Naive thymus-derived CD4-positive, alpha-beta T cell (primary cell): ENCODE results near the gene DYNC1I2. TPM values are rescaled to one million over a fixed set of nuclear protein-coding genes. Genes with fewer than 3 reads are reported as not detected.
"Not testable (repeated sequence)": the region's sequence is repeated elsewhere in the genome, so short reads cannot be mapped to it uniquely, and the experiment has no call there.

Experiments
- ATAC-seq: fragments of 150-1000 bp; cut with Tn5 transposase; 2 replicates; pipeline ENCODE4 v1.10.0; 2021; ENCODE audit warnings: mild to moderate bottlenecking, moderate library complexity
- CTCF ChIA-PET: fragments of 350-600 bp; sonication (Branson Sonifier 250); formaldehyde crosslinking; loops from one replicate; lab custom pipeline; 2021; ENCODE audit warnings: antibody characterized with exemption; lab: Charles Lee
- POLR2A ChIA-PET: fragments of 350-600 bp; sonication (Branson Sonifier 250); formaldehyde crosslinking; loops from one replicate; lab custom pipeline; 2021; ENCODE audit warnings: antibody characterized with exemption, inconsistent platforms; lab: Charles Lee
- DNase-seq, 9 donors: peaks; one replicate each; pipeline versions ENCODE4 v3.0.0 to v3.0.0-alpha.2; 2020 to 2022; ENCODE audit warnings: mixed read lengths in 1 of 9
- H3K27ac ChIP-seq: one replicate; pipeline ENCODE4 v1.7.0; 2013; ENCODE audit warnings: mild to moderate bottlenecking, low read depth, low read length, moderate library complexity
- H3K27me3 ChIP-seq, 2 donors: one replicate each; pipeline ENCODE4 v1.7.0; 2013; ENCODE audit warnings: low read length in 2 of 2, mild to moderate bottlenecking in 2 of 2, moderate library complexity in 2 of 2; ENCODE audit not compliant: control insufficient read depth in 2 of 2, insufficient read depth in 2 of 2
- H3K36me3 ChIP-seq, 3 experiments: 1 replicate in 2 of 3; 2 replicates in 1 of 3; pipeline ENCODE4 v1.7.0; 2013; ENCODE audit warnings: low read length in 3 of 3, mild to moderate bottlenecking in 3 of 3, moderate library complexity in 1 of 3; ENCODE audit not compliant: insufficient read depth in 3 of 3, control insufficient read depth in 2 of 3
- H3K4me1 ChIP-seq, 2 donors: one replicate each; pipeline ENCODE4 v1.7.0; 2013; ENCODE audit warnings: low read length in 2 of 2, mild to moderate bottlenecking in 2 of 2, moderate library complexity in 1 of 2; ENCODE audit not compliant: control insufficient read depth in 2 of 2, insufficient read depth in 2 of 2
- H3K4me3 ChIP-seq: 2 replicates; pipeline ENCODE4 v1.7.0; 2013; ENCODE audit warnings: mild to moderate bottlenecking, low read length
- H3K9me3 ChIP-seq, 3 experiments: 1 replicate in 2 of 3; 2 replicates in 1 of 3; pipeline ENCODE4 v1.7.0; 2013; ENCODE audit warnings: low read length in 3 of 3; ENCODE audit not compliant: control insufficient read depth in 2 of 3
- H3K27ac Mint-ChIP-seq, 9 donors: one replicate each; pipeline ENCODE4 v1.8.0; 2020 to 2022; ENCODE audit warnings: mixed read lengths in 9 of 9, mild to moderate bottlenecking in 8 of 9, moderate library complexity in 5 of 9, inconsistent platforms in 2 of 9
- H3K27me3 Mint-ChIP-seq, 5 donors: one replicate each; pipeline ENCODE4 v1.8.0; 2021 to 2022; ENCODE audit warnings: mixed read lengths in 5 of 5, mild to moderate bottlenecking in 1 of 5
- H3K36me3 Mint-ChIP-seq, 5 donors: one replicate each; pipeline ENCODE4 v1.8.0; 2020 to 2022; ENCODE audit warnings: mixed read lengths in 5 of 5, mild to moderate bottlenecking in 3 of 5, inconsistent platforms in 1 of 5
- H3K4me1 Mint-ChIP-seq, 7 donors: one replicate each; pipeline ENCODE4 v1.8.0; 2020 to 2022; ENCODE audit warnings: mixed read lengths in 7 of 7, mild to moderate bottlenecking in 3 of 7, inconsistent platforms in 1 of 7
- H3K4me3 Mint-ChIP-seq, 10 donors: one replicate each; pipeline ENCODE4 v1.8.0; 2020 to 2022; ENCODE audit warnings: mild to moderate bottlenecking in 10 of 10, mixed read lengths in 10 of 10, moderate library complexity in 6 of 10, inconsistent platforms in 2 of 10
- H3K9me3 Mint-ChIP-seq, 11 donors: one replicate each; pipeline ENCODE4 v1.8.0; 2020 to 2022; ENCODE audit warnings: mixed read lengths in 11 of 11, mild to moderate bottlenecking in 4 of 11, inconsistent platforms in 1 of 11, moderate library complexity in 1 of 11
- intact Hi-C, 2 donors: fragments of 100-400 bp; cut with micrococcal nuclease; formaldehyde crosslinking; loops; one replicate each; pipeline ENCODE4 v1.15.1; 2023
- polyA plus RNA-seq, 2 donors: library from polyadenylated mRNA; unstranded; fragments of 300-500 nt; fragmentation: Illumina TruSeq; gene quantifications; one replicate each; pipeline ENCODE4 v1.2.3, GENCODE V29; 2021
- total RNA-seq, 6 experiments: library from RNA in 5 of 6; stranded (reverse) in 5 of 6; gene quantifications; 1 replicate in 5 of 6; 2 replicates in 1 of 6; pipeline ENCODE4 v1.2.3 and lab custom pipeline; 2021 to 2026

Gene DYNC1I2
- total and polyA plus RNA-seq, 7 experiments from 2014 or later = 21.1 to 57.0 (median 32.8) TPM

DNA sequence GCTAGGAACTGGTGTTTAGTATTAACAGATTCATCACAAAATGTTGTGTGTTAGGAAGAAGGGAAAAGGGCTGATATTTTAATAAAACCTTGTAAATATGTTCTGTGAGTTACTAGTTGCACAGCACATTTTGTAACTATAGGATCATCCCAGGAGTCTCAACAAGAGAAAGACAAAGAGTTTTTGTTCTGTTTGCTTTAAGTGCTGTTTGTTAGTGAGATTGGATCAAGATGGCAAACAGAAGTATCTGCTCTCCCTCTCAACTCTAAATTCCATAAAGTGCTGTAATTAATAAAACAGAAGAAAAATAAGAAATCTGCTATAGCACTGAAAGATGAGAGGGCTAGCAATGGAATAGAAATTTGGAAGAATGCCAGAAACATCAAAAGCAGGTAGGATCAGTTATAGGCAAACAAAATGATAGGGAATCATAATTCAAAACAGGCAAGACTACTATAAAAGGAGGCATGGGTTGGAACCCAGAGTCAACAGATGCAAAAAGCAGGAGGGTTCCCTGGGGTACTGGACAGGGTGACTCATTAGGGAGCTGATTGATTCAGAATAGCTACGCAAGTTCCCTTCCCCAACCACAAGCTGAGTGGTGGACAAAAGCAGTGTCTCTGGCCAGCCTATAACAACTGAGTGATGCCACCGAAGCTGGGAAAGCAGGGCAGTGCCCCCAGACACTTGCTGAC lies 75.8 kb downstream of the DYNC1I2 start:
- H3K4me3 Mint-ChIP-seq = no peak overlapping the region
- Histone ChIP-seq H3K4me1 (no peaks in the 10 kb centered on the region), H3K9me3 (no peaks in the 10 kb centered on the region), H3K27ac (no peak overlapping the region), H3K27me3 (no peaks in the 10 kb centered on the region), H3K4me3 (no peak overlapping the region), H3K36me3 (peaks cover 0 to 15% (median 5%) of the 10 kb centered on the region in 3 experiments)
- no peaks in the 10 kb centered on the region for H3K27me3 Mint-ChIP-seq
- POLR2A ChIA-PET = no interaction called here
- intact Hi-C loops = no loop called here
- DNase-seq = no peak
- no peak for ATAC-seq
- peaks cover 25 to 57% (median 52%) of the 10 kb centered on the region in 5 donors for H3K36me3 Mint-ChIP-seq
- CTCF ChIA-PET = no interaction called here
- peaks cover 0 to 5% (median 0%) of the 10 kb centered on the region in 7 donors for H3K4me1 Mint-ChIP-seq
- peaks cover 0 to 27% (median 11%) of the 10 kb centered on the region in 11 donors for H3K9me3 Mint-ChIP-seq
- no peak overlapping the region for H3K27ac Mint-ChIP-seq

DNA sequence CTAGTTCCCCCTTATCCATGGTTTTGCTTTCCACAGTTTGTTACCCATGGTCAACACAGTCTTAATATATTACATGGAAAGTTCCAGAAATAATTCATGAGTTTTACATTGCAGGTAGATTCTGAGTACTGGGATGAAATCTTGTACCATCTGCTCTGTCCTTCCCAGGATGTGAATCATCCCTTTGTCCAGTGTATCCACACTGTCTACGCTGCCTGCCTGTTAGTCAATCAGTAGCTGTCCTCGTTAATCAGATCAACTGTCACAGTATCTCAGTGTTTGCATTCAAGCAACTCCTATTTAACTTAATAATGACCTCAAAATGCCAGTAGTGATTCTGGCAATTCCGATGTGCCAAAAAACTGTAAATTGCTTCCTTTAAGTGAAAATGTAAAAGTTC lies 76.3 kb downstream of the DYNC1I2 start:
- CTCF ChIA-PET = no interaction called here
- Histone ChIP-seq H3K4me1 (no peaks in the 10 kb centered on the region), H3K9me3 (no peaks in the 10 kb centered on the region), H3K27me3 (no peaks in the 10 kb centered on the region), H3K27ac (no peak overlapping the region), H3K36me3 (peaks cover 0 to 15% (median 5%) of the 10 kb centered on the region in 3 experiments), H3K4me3 (no peak overlapping the region)
- ATAC-seq (no peak), DNase-seq (no peak)
- peaks cover 0 to 21% (median 7%) of the 10 kb centered on the region in 11 donors for H3K9me3 Mint-ChIP-seq
- H3K4me3 Mint-ChIP-seq = no peak overlapping the region
- no peak overlapping the region for H3K27ac Mint-ChIP-seq
- peaks cover 21 to 52% (median 47%) of the 10 kb centered on the region in 5 donors for H3K36me3 Mint-ChIP-seq
- POLR2A ChIA-PET = no interaction called here
- intact Hi-C loops = no loop called here
- H3K4me1 Mint-ChIP-seq = peaks cover 0 to 5% (median 0%) of the 10 kb centered on the region in 7 donors
- H3K27me3 Mint-ChIP-seq = no peaks in the 10 kb centered on the region

DNA sequence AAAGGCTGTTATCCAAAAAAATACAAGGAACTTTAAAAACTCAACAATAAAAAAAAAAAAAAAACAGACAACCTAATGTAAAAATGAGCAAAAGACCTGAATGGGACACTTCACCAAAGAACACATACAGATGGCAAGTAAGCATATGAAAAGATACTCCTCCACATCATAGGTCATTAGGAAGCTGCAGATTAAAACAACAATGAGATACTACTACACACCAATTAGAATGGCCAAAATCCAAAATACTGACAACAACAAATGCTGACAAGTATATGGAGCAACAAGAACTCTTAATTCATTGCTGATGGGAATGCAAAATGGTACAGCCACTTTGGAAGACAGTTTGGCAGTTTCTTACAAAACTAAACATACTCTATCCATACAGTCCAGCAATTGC lies 84.2 kb downstream of the DYNC1I2 start:
- peaks cover 8 to 60% (median 50%) of the 10 kb centered on the region in 5 donors for H3K36me3 Mint-ChIP-seq
- H3K27me3 ChIP-seq = no peaks in the 10 kb centered on the region
- DNase-seq = no peak
- no peak overlapping the region for H3K27ac ChIP-seq
- H3K27ac Mint-ChIP-seq = no peak overlapping the region
- ChIA-PET CTCF (no interaction called here), POLR2A (no interaction called here)
- no peak overlapping the region for H3K4me3 ChIP-seq
- H3K27me3 Mint-ChIP-seq = no peaks in the 10 kb centered on the region
- intact Hi-C loops = no loop called here
- no peak overlapping the region for H3K4me3 Mint-ChIP-seq
- no peaks in the 10 kb centered on the region for H3K9me3 ChIP-seq
- H3K36me3 ChIP-seq = no peaks in the 10 kb centered on the region
- H3K4me1 Mint-ChIP-seq = peaks cover 0 to 4% (median 0%) of the 10 kb centered on the region in 7 donors
- ATAC-seq = no peak
- H3K4me1 ChIP-seq = no peaks in the 10 kb centered on the region
- peaks cover 4 to 46% (median 13%) of the 10 kb centered on the region in 11 donors for H3K9me3 Mint-ChIP-seq

DNA sequence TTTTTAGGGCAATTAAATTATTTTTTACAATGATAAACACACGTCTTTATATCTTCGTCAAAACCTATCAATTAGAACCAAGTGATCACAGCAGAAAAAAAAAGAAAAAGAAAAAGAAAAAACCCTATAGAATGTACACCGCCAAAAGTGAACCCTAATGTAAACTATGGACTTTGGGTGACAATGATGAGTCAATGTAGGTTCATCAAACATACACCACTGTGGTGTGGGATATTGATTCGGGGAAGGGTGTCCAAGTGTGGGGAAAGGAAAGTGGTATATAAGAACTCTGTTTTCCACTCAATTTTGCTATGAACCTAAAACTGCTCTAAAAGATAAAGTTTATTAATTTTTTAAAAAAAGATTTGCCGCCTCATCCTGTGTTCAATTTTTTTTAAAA lies 85.1 kb downstream of the DYNC1I2 start:
- ChIA-PET CTCF (no interaction called here), POLR2A (no interaction called here)
- Histone ChIP-seq H3K4me1 (no peaks in the 10 kb centered on the region), H3K36me3 (no peaks in the 10 kb centered on the region), H3K27ac (no peak overlapping the region), H3K27me3 (no peaks in the 10 kb centered on the region), H3K9me3 (no peaks in the 10 kb centered on the region), H3K4me3 (no peak overlapping the region)
- intact Hi-C loops = no loop called here
- no peak overlapping the region for H3K27ac Mint-ChIP-seq
- no peak overlapping the region for H3K4me3 Mint-ChIP-seq
- H3K27me3 Mint-ChIP-seq = no peaks in the 10 kb centered on the region
- H3K9me3 Mint-ChIP-seq = peaks cover 4 to 46% (median 13%) of the 10 kb centered on the region in 11 donors
- H3K4me1 Mint-ChIP-seq = no peaks in the 10 kb centered on the region
- no peak for ATAC-seq
- DNase-seq = no peak
- H3K36me3 Mint-ChIP-seq = peaks cover 8 to 53% (median 45%) of the 10 kb centered on the region in 5 donors

DNA sequence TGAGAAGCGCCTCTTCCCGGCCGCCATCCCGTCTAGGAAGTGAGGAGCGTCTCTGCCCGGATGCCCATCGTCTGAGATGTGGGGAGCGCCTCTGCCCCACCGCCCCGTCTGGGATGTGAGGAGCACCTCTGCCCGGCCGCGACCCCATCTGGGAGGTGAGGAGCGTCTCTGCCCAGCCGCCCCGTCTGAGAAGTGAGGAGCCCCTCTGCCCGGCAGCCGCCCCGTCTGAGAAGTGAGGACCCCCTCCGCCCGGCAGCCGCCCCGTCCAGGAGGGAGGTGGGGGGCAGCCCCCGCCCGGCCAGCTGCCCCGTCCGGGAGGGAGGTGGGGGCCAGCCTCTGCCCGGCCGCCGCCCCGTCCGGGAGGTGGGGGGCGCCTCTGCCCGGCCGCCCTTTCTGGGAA lies 87.3 kb downstream of the DYNC1I2 start:
- H3K27me3 Mint-ChIP-seq, POLR2A ChIA-PET, intact Hi-C loops, ATAC-seq, H3K27ac Mint-ChIP-seq, H3K4me1 ChIP-seq, H3K4me3 ChIP-seq, CTCF ChIA-PET, H3K36me3 ChIP-seq, DNase-seq, H3K4me3 Mint-ChIP-seq, H3K27ac ChIP-seq, H3K27me3 ChIP-seq, H3K4me1 Mint-ChIP-seq: not testable (repeated sequence)
- H3K9me3 ChIP-seq = peaks cover 0 to 12% (median 0%) of the 10 kb centered on the region in 3 experiments
- Mint-ChIP-seq H3K36me3 (peaks cover 8 to 49% (median 38%) of the 10 kb centered on the region in 5 donors), H3K9me3 (peaks cover 4 to 57% (median 17%) of the 10 kb centered on the region in 11 donors)

DNA sequence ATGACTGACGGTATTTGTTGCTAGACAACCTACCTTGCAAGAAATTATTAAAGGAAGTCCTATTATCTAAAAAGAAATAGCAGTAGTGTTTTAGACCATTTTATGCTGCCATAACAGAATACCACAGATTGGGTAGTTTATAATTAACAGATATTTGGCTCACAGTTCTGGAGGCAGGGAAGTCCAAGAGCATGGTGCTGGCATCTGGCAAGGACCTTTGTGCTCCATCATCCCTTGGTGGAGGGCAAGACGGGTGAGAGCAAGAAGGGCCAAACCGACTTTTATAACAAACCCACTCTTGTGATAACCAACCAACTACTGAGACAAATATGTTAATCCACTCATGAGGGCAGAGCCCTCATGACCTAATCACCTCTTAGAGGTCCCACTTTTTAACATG lies 91.2 kb downstream of the DYNC1I2 start:
- Mint-ChIP-seq H3K4me3 (no peak overlapping the region), H3K9me3 (peaks cover 0 to 22% (median 9%) of the 10 kb centered on the region in 11 donors), H3K27ac (no peak overlapping the region), H3K27me3 (no peaks in the 10 kb centered on the region), H3K36me3 (peaks cover 0 to 42% (median 29%) of the 10 kb centered on the region in 5 donors), H3K4me1 (no peaks in the 10 kb centered on the region)
- Histone ChIP-seq H3K27ac (no peak overlapping the region), H3K36me3 (peaks cover 0 to 1% (median 0%) of the 10 kb centered on the region in 3 experiments), H3K9me3 (peaks cover 0 to 12% (median 0%) of the 10 kb centered on the region in 3 experiments), H3K4me1 (no peaks in the 10 kb centered on the region), H3K4me3 (no peak overlapping the region), H3K27me3 (no peaks in the 10 kb centered on the region)
- POLR2A ChIA-PET = no interaction called here
- intact Hi-C loops = no loop called here
- no peak for ATAC-seq
- CTCF ChIA-PET = no interaction called here
- DNase-seq = no peak

DNA sequence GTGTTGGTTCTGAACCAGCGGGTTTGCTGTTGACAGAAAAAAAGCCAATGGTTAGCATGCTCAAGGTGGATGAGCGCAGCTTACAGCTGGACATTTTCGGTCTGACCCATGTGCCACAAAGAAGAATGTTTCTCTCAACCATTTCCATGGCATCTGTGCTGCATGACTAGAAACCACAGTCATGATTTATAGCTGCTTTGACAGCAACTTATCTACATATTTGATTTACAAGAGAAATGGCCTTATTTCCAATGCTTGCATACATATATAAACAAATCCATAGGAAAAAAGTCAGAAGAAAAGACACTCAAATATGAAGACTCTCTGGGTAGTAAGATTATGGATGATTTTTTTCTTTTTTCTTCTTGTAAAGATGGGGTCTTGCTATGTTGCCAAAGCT lies 98.2 kb downstream of the DYNC1I2 start:
- no peaks in the 10 kb centered on the region for H3K27me3 Mint-ChIP-seq
- H3K9me3 Mint-ChIP-seq = no peaks in the 10 kb centered on the region
- CTCF ChIA-PET = no interaction called here
- intact Hi-C loops = no loop called here
- H3K4me3 ChIP-seq = no peak overlapping the region
- H3K36me3 Mint-ChIP-seq = peaks cover 12 to 66% (median 60%) of the 10 kb centered on the region in 5 donors
- no peaks in the 10 kb centered on the region for H3K27me3 ChIP-seq
- DNase-seq = no peak
- POLR2A ChIA-PET = no interaction called here
- H3K4me3 Mint-ChIP-seq = no peak overlapping the region
- no peak overlapping the region for H3K27ac Mint-ChIP-seq
- H3K4me1 Mint-ChIP-seq = no peaks in the 10 kb centered on the region
- peaks cover 0 to 47% (median 5%) of the 10 kb centered on the region in 3 experiments for H3K36me3 ChIP-seq
- no peak for ATAC-seq
- no peaks in the 10 kb centered on the region for H3K4me1 ChIP-seq
- no peak overlapping the region for H3K27ac ChIP-seq
- H3K9me3 ChIP-seq = no peaks in the 10 kb centered on the region
